H1 (cell line): ENCODE results near the gene C1orf21. TPM values are rescaled to one million over a fixed set of nuclear protein-coding genes. Genes with fewer than 3 reads are reported as not detected.

Experiments
- CHD7 ChIP-seq: fragments of 300-600 bp; sonication (generic); IDR thresholded peaks from 2 replicates; pipeline ENCODE4 v1.7.1; 2012; ENCODE audit warnings: low read length, moderate library complexity, mild to moderate bottlenecking, inconsistent platforms; ENCODE audit not compliant: insufficient replicate concordance
- SRF ChIP-seq: IDR thresholded peaks from 2 replicates; pipeline ENCODE4 v1.6.1; 2011; ENCODE audit warnings: mild to moderate bottlenecking, low read depth, low read length, moderate library complexity
- polyA plus RNA-seq, 7 experiments: library from polyadenylated mRNA; depleted of rRNA in 3 of 7; stranded (reverse) in 5 of 7; unstranded in 2 of 7; fragments of >200 nt in 5 of 7; fragments of 200-250 nt in 2 of 7; gene quantifications; 1 replicate in 5 of 7; 2 replicates in 1 of 7; 4 replicates in 1 of 7; pipeline versions ENCODE4 v1.2.1 to v1.2.3, GENCODE V29; 2011 to 2013; ENCODE audit warnings: missing spikeins in 2 of 7, mixed read lengths in 2 of 7
- total RNA-seq: library from RNA; stranded (reverse); fragmentation: NEBNext Ultra II Directional; extraction: Animal tissue kit (Norgen Biotek cat#: 25700); gene quantifications from 2 replicates; pipeline ENCODE4 v1.2.1, GENCODE V29; 2021

The C1orf21 gene
- total and polyA plus RNA-seq, 2 of the 8 experiments (the other 6 are each of a cell fraction or from before 2014, with no cell fraction given), result 16.6 to 51.0 TPM

DNA sequence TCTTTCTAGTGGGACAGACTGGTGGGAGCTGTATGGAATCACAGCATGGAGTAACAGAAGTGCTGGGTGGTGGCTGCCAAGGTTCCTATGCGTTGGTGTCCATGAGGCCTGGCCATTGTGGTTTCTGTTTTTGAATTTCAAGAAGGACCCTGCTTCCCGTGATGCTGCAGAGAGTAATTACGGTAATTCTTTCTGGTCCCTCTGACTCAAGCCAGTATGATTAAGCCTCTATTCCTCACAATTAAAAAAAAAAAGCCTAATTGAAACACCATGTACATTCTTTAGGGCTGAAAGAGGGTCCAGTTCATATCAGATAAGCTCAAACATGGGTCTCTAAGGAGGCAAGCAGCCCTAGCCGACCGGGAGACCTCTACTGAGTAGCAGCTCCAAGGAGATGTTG is 10.5 kb upstream of the C1orf21 start (continued):
- TF ChIP-seq CHD7, result peak; percentile 76
- no peak for TF ChIP-seq SRF
